Measurements from ENCODE around the gene SP2. TPM values are rescaled to one million over a fixed set of nuclear protein-coding genes. Genes with fewer than 3 reads are reported as not detected.

Gene SP2
- total and polyA plus RNA-seq, 11 donors = 4.1 to 21.2 (median 16.0) TPM

DNA sequence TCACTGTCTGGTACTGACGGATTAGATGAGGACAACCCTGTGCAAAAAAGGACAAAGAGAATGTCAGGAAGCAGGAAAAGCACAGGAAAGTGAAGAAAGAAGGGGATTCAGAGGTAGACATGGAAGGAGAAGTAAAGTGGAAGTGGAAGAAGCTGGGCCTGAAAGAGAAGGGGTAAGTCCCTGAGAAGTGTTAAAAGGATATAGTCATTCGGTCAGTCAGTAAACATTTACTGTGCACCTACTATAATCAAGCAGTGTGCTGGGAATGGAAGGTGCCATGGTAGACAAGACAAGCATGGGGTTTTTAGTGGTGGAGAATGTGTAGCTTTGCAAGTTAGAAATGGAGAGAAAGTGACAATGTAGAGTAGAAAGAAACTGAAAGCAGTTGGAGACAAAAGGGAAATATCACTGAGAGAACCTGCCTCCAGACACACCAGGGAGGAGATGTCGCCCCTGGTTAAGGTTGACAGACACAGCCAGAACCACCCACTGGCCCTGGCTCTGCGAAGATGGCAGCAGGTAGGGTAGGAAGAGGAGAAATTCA lies 4.4 kb upstream of the SP2 start:
- no peak overlapping the region for H3K4me3 ChIP-seq
- H3K4me1 ChIP-seq = peaks cover 0 to 15% (median 8%) of the 10 kb centered on the region in 12 donors
- H3K27ac ChIP-seq = no peak overlapping the region
- H3K9me3 ChIP-seq = no peaks in the 10 kb centered on the region
- H3K36me3 ChIP-seq = no peaks in the 10 kb centered on the region
- intact Hi-C loops (cut with DNase I) = loop anchor here in 6 of 10 donors (2.0 to 10.0 kb wide), 7 partner anchors 49 to 197 kb away; partner anchors contain the start of genes SCRN2 (in 2 of the 6), PNPO (in 1 of the 6) and TBKBP1 (in 1 of the 6)
- ATAC-seq = no peak
- no peak for TF ChIP-seq POLR2A (IDR thresholded peaks at IDR 0.05)
- TF ChIP-seq, protein P1, sequence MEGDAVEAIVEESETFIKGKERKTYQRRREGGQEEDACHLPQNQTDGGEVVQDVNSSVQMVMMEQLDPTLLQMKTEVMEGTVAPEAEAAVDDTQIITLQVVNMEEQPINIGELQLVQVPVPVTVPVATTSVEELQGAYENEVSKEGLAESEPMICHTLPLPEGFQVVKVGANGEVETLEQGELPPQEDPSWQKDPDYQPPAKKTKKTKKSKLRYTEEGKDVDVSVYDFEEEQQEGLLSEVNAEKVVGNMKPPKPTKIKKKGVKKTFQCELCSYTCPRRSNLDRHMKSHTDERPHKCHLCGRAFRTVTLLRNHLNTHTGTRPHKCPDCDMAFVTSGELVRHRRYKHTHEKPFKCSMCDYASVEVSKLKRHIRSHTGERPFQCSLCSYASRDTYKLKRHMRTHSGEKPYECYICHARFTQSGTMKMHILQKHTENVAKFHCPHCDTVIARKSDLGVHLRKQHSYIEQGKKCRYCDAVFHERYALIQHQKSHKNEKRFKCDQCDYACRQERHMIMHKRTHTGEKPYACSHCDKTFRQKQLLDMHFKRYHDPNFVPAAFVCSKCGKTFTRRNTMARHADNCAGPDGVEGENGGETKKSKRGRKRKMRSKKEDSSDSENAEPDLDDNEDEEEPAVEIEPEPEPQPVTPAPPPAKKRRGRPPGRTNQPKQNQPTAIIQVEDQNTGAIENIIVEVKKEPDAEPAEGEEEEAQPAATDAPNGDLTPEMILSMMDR (IDR thresholded peaks at IDR 0.05) = no peak
- 83 to 89% (median 85%) methylated on average over 4 of the region's 4 CpGs for WGBS, 4 donors
- no peak for DNase-seq
- H3K27me3 ChIP-seq = no peaks in the 10 kb centered on the region

DNA sequence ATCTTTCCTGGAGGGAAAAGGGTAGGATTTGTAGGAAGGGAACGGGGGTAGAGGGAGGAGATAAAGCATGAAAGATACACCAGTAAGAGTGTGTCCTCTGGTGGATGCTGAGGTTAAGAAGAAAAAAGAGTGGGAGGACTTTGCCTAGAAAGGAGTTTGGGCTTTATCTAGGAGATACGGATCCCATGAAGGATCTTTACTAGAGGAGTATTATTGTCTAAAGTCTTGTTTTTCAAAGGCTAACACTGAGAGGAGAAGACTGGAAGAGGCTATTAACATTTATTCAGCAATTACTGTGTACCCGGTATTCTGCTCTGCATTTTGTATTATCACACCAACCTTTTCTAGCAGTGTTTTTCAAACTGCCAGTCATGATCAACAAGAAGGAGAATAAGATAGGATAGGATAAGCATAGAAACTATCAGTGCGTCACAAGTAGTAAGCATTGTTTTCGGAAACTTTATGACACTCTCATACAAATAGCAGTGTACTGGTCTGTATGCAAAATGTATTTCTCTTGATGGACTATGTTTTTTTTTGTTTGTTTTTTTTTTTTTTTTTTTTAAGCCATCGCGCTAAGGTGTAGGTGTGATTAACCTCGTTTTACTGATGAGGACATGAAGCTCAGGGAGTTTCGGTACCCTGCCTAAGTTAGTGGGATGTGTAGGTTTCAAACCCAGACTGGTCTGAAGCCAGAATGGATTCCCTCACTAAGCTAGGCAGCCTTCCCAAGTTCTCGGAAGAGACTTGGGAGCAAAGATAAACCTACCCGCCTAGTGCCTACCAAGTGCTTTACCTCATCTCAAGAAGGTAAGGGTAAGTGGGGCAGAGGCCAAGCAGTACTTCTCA lies 1.3 kb upstream of the SP2 start:
- intact Hi-C loops (cut with DNase I) = loop anchor here in 9 of 10 donors (1.0 to 10.0 kb wide), 7 partner anchors 48 to 200 kb away; partner anchors contain the start of genes PNPO (in 2 of the 9), CDK5RAP3 (in 1 of the 9), SCRN2 (in 1 of the 9) and TBKBP1 (in 1 of the 9)
- WGBS, 4 donors = 32 to 34% (median 33%) methylated on average over 11 of the region's 11 CpGs
- TF ChIP-seq, protein P1 (IDR thresholded peaks at IDR 0.05) = no peak
- TF ChIP-seq POLR2A (IDR thresholded peaks at IDR 0.05) = no peak
- H3K36me3 ChIP-seq = peaks cover 0 to 6% (median 0%) of the 10 kb centered on the region in 9 donors
- H3K4me3 ChIP-seq = peak overlapping the region; percentile 72 to 94 (median 78)
- ATAC-seq (no peak), DNase-seq (no peak)
- H3K9me3 ChIP-seq = no peaks in the 10 kb centered on the region
- H3K27me3 ChIP-seq = no peaks in the 10 kb centered on the region
- peak overlapping the region; percentile 78 to 100 (median 93) for H3K27ac ChIP-seq
- H3K4me1 ChIP-seq = peaks cover 0 to 45% (median 36%) of the 10 kb centered on the region in 12 donors

GRCh38 chr17:47895347-47895855 lies 635 bp upstream of the SP2 start:
- Histone ChIP-seq H3K27ac (peak overlapping the region; percentile 78 to 100 (median 93)), H3K4me1 (peaks cover 0 to 52% (median 42%) of the 10 kb centered on the region in 12 donors), H3K9me3 (no peaks in the 10 kb centered on the region), H3K27me3 (no peaks in the 10 kb centered on the region), H3K4me3 (peak overlapping the region; percentile 72 to 94 (median 78)), H3K36me3 (peaks cover 0 to 13% (median 0%) of the 10 kb centered on the region in 9 donors)
- WGBS, 4 donors = 0 to 1% (median 1%) methylated on average over 21 to 25 of the region's 25 CpGs
- peak; percentile 65 to 94 for TF ChIP-seq POLR2A (IDR thresholded peaks at IDR 0.05)
- TF ChIP-seq, protein P1 (IDR thresholded peaks at IDR 0.05) = no peak
- peak in 2 of 4 donors; percentile 1 for ATAC-seq
- peak in 3 of 5 donors; percentile 36 to 64 (median 58) for DNase-seq
- intact Hi-C loops (cut with DNase I) = loop anchor here in 8 of 10 donors (1.0 to 10.0 kb wide), 6 partner anchors 47 to 201 kb away; partner anchors contain the start of genes CDK5RAP3 (in 1 of the 8), PNPO (in 1 of the 8), SCRN2 (in 1 of the 8) and TBKBP1 (in 1 of the 8)
